Dendritic cell treated with granulocyte-macrophage colony-stimulating factor and Interleukin-4, amounts not matched to agents 40 ng/mL and 50 ng/mL, for 4 days (primary cell): ENCODE data around the gene MKRN2.

Experiments
- H3K27ac Mint-ChIP-seq: one replicate; pipeline ENCODE4 v1.8.0; 2022; ENCODE audit warnings: mild to moderate bottlenecking, mixed read lengths
- H3K27me3 Mint-ChIP-seq: one replicate; pipeline ENCODE4 v1.8.0; 2022; ENCODE audit warnings: mild to moderate bottlenecking, mixed read lengths
- H3K36me3 Mint-ChIP-seq: one replicate; pipeline ENCODE4 v1.8.0; 2022; ENCODE audit warnings: low read depth, mixed read lengths
- H3K4me1 Mint-ChIP-seq: one replicate; pipeline ENCODE4 v1.8.0; 2022; ENCODE audit warnings: low read depth, mixed read lengths
- H3K4me3 Mint-ChIP-seq: one replicate; pipeline ENCODE4 v1.8.0; 2022; ENCODE audit warnings: mild to moderate bottlenecking, moderate library complexity, mixed read lengths
- H3K9me3 Mint-ChIP-seq: one replicate; pipeline ENCODE4 v1.8.0; 2022; ENCODE audit warnings: mixed read lengths
- intact Hi-C: fragments of 100-400 bp; cut with micrococcal nuclease; formaldehyde crosslinking; loops from one replicate; pipeline ENCODE4 v1.15.0; 2022

Gene MKRN2

GRCh38 chr3:12562451-12562850 is 5.6 kb downstream of the MKRN2 start:
- peak overlapping the region; percentile 15 for H3K27ac Mint-ChIP-seq
- peaks cover 52% of the 10 kb centered on the region for H3K4me1 Mint-ChIP-seq
- H3K9me3 Mint-ChIP-seq, result peaks cover 13% of the 10 kb centered on the region
- H3K27me3 Mint-ChIP-seq, result no peaks in the 10 kb centered on the region
- intact Hi-C loops, result no loop called here
- H3K4me3 Mint-ChIP-seq, result no peak overlapping the region
- peaks cover 29% of the 10 kb centered on the region for H3K36me3 Mint-ChIP-seq

GRCh38 chr3:12566976-12567375 is 10.1 kb downstream of the MKRN2 start:
- intact Hi-C loops, result no loop called here
- Mint-ChIP-seq H3K27me3 (no peaks in the 10 kb centered on the region), H3K36me3 (peaks cover 66% of the 10 kb centered on the region)

GRCh38 chr3:12568747-12569146 is 11.9 kb downstream of the MKRN2 start:
- Mint-ChIP-seq H3K27ac (no peak overlapping the region), H3K9me3 (peaks cover 13% of the 10 kb centered on the region), H3K4me3 (no peak overlapping the region), H3K36me3 (peaks cover 84% of the 10 kb centered on the region), H3K27me3 (no peaks in the 10 kb centered on the region), H3K4me1 (peaks cover 13% of the 10 kb centered on the region)
- intact Hi-C loops, result no loop called here

More at GRCh38 chr3:12566976-12567375, 10.1 kb downstream of the MKRN2 start:
- Mint-ChIP-seq H3K4me3 (no peak overlapping the region), H3K27ac (no peak overlapping the region), H3K9me3 (peaks cover 13% of the 10 kb centered on the region), H3K4me1 (peaks cover 19% of the 10 kb centered on the region)

- peaks cover 89% of the 10 kb centered on the region for H3K36me3 Mint-ChIP-seq
- peaks cover 13% of the 10 kb centered on the region for H3K9me3 Mint-ChIP-seq
- H3K27ac Mint-ChIP-seq, result no peak overlapping the region
- no peak overlapping the region for H3K4me3 Mint-ChIP-seq
- no peaks in the 10 kb centered on the region for H3K27me3 Mint-ChIP-seq
- H3K4me1 Mint-ChIP-seq, result peaks cover 8% of the 10 kb centered on the region
- intact Hi-C loops, result no loop called here
Measured at GRCh38 chr3:12569836-12570235, 12.9 kb downstream of the MKRN2 start.

- peaks cover 2% of the 10 kb centered on the region for H3K4me1 Mint-ChIP-seq
- H3K36me3 Mint-ChIP-seq, result peaks cover 92% of the 10 kb centered on the region
- H3K9me3 Mint-ChIP-seq, result no peaks in the 10 kb centered on the region
- H3K27me3 Mint-ChIP-seq, result no peaks in the 10 kb centered on the region
- H3K27ac Mint-ChIP-seq, result no peak overlapping the region
- no peak overlapping the region for H3K4me3 Mint-ChIP-seq
- intact Hi-C loops, result no loop called here
Measured at GRCh38 chr3:12571986-12572385, 15.1 kb downstream of the MKRN2 start.

DNA sequence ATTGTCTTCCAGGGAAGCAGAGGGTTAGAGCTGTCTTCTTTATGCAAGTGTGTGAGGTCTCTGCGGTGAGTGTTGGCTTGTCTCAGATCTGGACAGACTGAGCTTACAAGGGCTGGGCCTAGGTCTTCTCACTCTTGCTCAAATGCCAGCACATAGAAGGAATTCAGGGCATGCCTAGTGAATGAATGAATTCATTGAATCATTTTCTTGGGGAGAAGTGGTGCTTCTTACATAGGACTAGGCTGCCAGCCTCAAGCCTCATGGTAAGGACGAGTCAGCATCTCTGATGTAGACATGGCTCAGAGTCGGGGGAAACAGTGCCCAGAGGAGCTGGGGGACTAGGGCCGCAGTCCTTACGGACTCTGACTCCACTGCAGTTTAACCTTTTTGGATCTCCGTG is 17.2 kb downstream of the MKRN2 start:
- no peaks in the 10 kb centered on the region for H3K9me3 Mint-ChIP-seq
- no peaks in the 10 kb centered on the region for H3K27me3 Mint-ChIP-seq
- peaks cover under 1% of the 10 kb centered on the region for H3K4me1 Mint-ChIP-seq
- H3K27ac Mint-ChIP-seq, result no peak overlapping the region
- H3K4me3 Mint-ChIP-seq, result no peak overlapping the region
- H3K36me3 Mint-ChIP-seq, result peaks cover 99% of the 10 kb centered on the region
- intact Hi-C loops, result no loop called here

- peaks cover 5% of the 10 kb centered on the region for H3K4me1 Mint-ChIP-seq
- no peak overlapping the region for H3K4me3 Mint-ChIP-seq
- H3K36me3 Mint-ChIP-seq, result peaks cover 99% of the 10 kb centered on the region
- no peaks in the 10 kb centered on the region for H3K9me3 Mint-ChIP-seq
- no peaks in the 10 kb centered on the region for H3K27me3 Mint-ChIP-seq
- no peak overlapping the region for H3K27ac Mint-ChIP-seq
- intact Hi-C loops, result no loop called here
Measured at GRCh38 chr3:12574661-12575060, 17.8 kb downstream of the MKRN2 start.

DNA sequence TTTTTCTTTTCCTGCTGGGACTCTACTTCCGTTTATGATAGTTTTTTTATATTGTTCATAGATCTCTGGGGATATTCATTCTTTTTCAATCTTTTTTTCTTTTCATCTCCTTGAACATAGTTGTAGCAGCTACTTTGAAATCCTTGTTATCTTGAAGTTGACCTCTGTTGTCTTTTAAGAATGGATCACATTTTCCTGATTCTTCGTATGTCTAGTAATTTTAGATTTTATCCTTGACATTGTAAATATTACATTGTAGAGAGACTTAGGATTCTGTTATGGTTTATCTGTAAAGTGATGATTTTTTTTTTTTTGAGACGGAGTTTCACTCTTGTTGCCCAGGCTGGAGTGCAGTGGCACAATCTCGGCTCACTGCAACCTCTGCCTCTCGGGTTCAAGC is 20.5 kb downstream of the MKRN2 start:
- no peak overlapping the region for H3K4me3 Mint-ChIP-seq
- peaks cover 99% of the 10 kb centered on the region for H3K36me3 Mint-ChIP-seq
- H3K27ac Mint-ChIP-seq, result no peak overlapping the region
- intact Hi-C loops, result no loop called here
- no peaks in the 10 kb centered on the region for H3K27me3 Mint-ChIP-seq
- no peaks in the 10 kb centered on the region for H3K9me3 Mint-ChIP-seq
- H3K4me1 Mint-ChIP-seq, result peaks cover 19% of the 10 kb centered on the region

- peaks cover 19% of the 10 kb centered on the region for H3K4me1 Mint-ChIP-seq
- H3K36me3 Mint-ChIP-seq, result peaks cover 99% of the 10 kb centered on the region
- H3K27me3 Mint-ChIP-seq, result no peaks in the 10 kb centered on the region
- no peaks in the 10 kb centered on the region for H3K9me3 Mint-ChIP-seq
- intact Hi-C loops, result no loop called here
- H3K4me3 Mint-ChIP-seq, result no peak overlapping the region
- H3K27ac Mint-ChIP-seq, result no peak overlapping the region
Measured at GRCh38 chr3:12578742-12579141, 21.9 kb downstream of the MKRN2 start.

- H3K27ac Mint-ChIP-seq, result peak overlapping the region; percentile 58
- intact Hi-C loops, result no loop called here
- peaks cover 19% of the 10 kb centered on the region for H3K4me1 Mint-ChIP-seq
- no peak overlapping the region for H3K4me3 Mint-ChIP-seq
- H3K27me3 Mint-ChIP-seq, result no peaks in the 10 kb centered on the region
- no peaks in the 10 kb centered on the region for H3K9me3 Mint-ChIP-seq
- peaks cover 99% of the 10 kb centered on the region for H3K36me3 Mint-ChIP-seq
Measured at GRCh38 chr3:12579456-12579855, 22.6 kb downstream of the MKRN2 start.

DNA sequence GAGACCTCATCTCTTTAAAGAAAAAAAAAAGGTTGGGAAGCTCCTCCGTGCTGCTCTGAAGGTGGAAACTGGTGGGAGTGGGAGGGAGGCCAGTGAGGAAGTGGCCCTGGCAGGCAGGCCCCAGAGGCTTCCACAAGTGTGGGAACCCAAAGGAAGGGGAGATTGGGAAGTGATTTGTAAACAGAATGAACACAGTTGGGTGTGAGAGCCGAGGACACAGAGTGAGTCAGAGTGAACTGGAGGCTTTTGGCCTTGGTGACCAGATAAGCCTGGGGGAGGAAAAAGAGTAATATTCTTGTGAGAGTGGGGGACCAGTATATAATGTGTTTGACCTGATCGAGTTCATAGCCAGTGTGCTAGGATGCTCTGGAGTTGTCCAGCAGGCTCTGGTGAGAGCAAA is 23.0 kb downstream of the MKRN2 start:
- Mint-ChIP-seq H3K36me3 (peaks cover 99% of the 10 kb centered on the region), H3K27ac (peak overlapping the region; percentile 58), H3K4me3 (no peak overlapping the region), H3K27me3 (no peaks in the 10 kb centered on the region), H3K4me1 (peaks cover 19% of the 10 kb centered on the region), H3K9me3 (no peaks in the 10 kb centered on the region)
- intact Hi-C loops, result no loop called here

DNA sequence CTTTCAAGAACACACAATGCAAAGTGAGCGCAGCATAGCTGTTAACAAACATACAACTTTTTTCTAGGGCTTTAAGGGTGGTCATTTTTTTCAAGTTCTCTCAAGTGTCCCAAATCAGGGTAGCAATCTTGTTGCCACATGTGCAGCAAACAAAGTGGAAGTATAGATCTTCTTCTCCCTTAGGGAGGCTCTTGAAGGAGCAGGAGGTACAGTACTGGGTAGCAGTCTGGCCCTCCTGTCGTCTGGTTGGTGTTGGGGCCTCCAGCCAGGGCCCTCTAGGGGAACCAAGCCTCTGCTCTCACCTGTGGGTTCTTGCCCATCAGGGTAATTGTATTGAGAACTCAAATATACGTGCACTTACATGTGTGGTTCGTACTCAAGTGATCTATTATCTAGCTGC is 25.8 kb downstream of the MKRN2 start:
- Mint-ChIP-seq H3K4me1 (peaks cover 19% of the 10 kb centered on the region), H3K4me3 (no peak overlapping the region), H3K36me3 (peaks cover 99% of the 10 kb centered on the region), H3K9me3 (no peaks in the 10 kb centered on the region), H3K27me3 (no peaks in the 10 kb centered on the region), H3K27ac (no peak overlapping the region)
- intact Hi-C loops, result no loop called here

- peaks cover 98% of the 10 kb centered on the region for H3K36me3 Mint-ChIP-seq
- intact Hi-C loops, result no loop called here
- no peaks in the 10 kb centered on the region for H3K9me3 Mint-ChIP-seq
- no peak overlapping the region for H3K4me3 Mint-ChIP-seq
- no peak overlapping the region for H3K27ac Mint-ChIP-seq
- peaks cover 19% of the 10 kb centered on the region for H3K4me1 Mint-ChIP-seq
- no peaks in the 10 kb centered on the region for H3K27me3 Mint-ChIP-seq
Measured at GRCh38 chr3:12583280-12583679, 26.4 kb downstream of the MKRN2 start.

GRCh38 chr3:12584083-12584482 is 27.2 kb downstream of the MKRN2 start:
- H3K27me3 Mint-ChIP-seq, result no peaks in the 10 kb centered on the region
- H3K9me3 Mint-ChIP-seq, result no peaks in the 10 kb centered on the region
- peaks cover 19% of the 10 kb centered on the region for H3K4me1 Mint-ChIP-seq
- intact Hi-C loops, result no loop called here
- H3K36me3 Mint-ChIP-seq, result peaks cover 97% of the 10 kb centered on the region
- H3K4me3 Mint-ChIP-seq, result no peak overlapping the region
- no peak overlapping the region for H3K27ac Mint-ChIP-seq

DNA sequence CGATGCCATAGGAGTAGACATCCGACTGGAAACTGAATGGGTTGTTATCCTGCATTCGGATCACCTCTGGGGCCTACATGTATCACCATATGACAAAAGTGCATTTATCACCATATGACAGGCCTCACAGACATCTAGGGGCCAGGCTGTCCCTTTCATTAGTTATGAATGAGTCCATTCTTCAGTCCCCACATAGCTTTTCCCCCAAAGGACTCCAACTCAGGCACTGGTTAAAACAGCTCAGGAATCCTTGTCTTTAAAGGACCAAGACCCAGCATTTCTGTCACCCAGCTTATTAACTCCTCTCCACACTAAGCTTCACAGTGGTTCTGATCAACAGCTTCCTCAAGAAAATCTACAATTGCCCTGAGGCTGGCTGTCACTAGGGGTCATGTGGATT is 28.3 kb downstream of the MKRN2 start:
- peaks cover 10% of the 10 kb centered on the region for H3K4me1 Mint-ChIP-seq
- H3K27me3 Mint-ChIP-seq, result no peaks in the 10 kb centered on the region
- no peaks in the 10 kb centered on the region for H3K9me3 Mint-ChIP-seq
- no peak overlapping the region for H3K4me3 Mint-ChIP-seq
- intact Hi-C loops, result no loop called here
- H3K36me3 Mint-ChIP-seq, result peaks cover 96% of the 10 kb centered on the region
- no peak overlapping the region for H3K27ac Mint-ChIP-seq
